Thoracic aorta (tissue), 2 donors: ENCODE measurements around the gene RPP30. TPM values are rescaled to one million over a fixed set of nuclear protein-coding genes. Genes with fewer than 3 reads are reported as not detected.

ENCODE experiments used
- ATAC-seq: fragments of 150-250 bp; one replicate; pipeline ENCODE4 v1.8.0; 2017; ENCODE audit warnings: low read depth; ENCODE audit not compliant: insufficient number of reproducible peaks, low FRiP score
- DNase-seq: peaks from one replicate; pipeline ENCODE4 v3.0.0-alpha.2; 2020; ENCODE audit warnings: low spot score
- H3K27ac ChIP-seq, 2 donors: fragments of 200-600 bp; sonication (generic); 1 replicate in 1 of 2; 2 replicates in 1 of 2; pipeline ENCODE4 v1.5.1; 2016; ENCODE audit warnings: mild to moderate bottlenecking in 2 of 2, moderate library complexity in 2 of 2
- H3K27me3 ChIP-seq: fragments of 200-600 bp; sonication (generic); replicated peaks from 2 replicates; pipeline ENCODE4 v1.6.0; 2016; ENCODE audit warnings: mild to moderate bottlenecking; ENCODE audit not compliant: insufficient read depth
- H3K36me3 ChIP-seq: fragments of 200-600 bp; sonication (generic); one replicate; pipeline ENCODE4 v1.5.1; 2016
- H3K4me1 ChIP-seq, 2 donors: fragments of 200-600 bp; sonication (generic); 1 replicate in 1 of 2; 2 replicates in 1 of 2; pipeline versions ENCODE4 v1.5.1 to v1.6.0; 2016; ENCODE audit warnings: low read depth in 2 of 2, mild to moderate bottlenecking in 1 of 2; ENCODE audit not compliant: control insufficient read depth in 1 of 2
- H3K4me3 ChIP-seq: fragments of 200-600 bp; sonication (generic); 2 replicates; pipeline ENCODE4 v1.5.1; 2016; ENCODE audit warnings: mild to moderate bottlenecking
- H3K9me3 ChIP-seq: fragments of 200-600 bp; sonication (generic); 2 replicates; pipeline ENCODE4 v1.5.1; 2016
- total RNA-seq, 2 donors: library from RNA; depleted of rRNA; stranded (reverse); fragments of >200 nt; gene quantifications; one replicate each; pipeline versions ENCODE4 v1.1.0 to v1.2.3, GENCODE V29; 2016
- TF ChIP-seq, protein P1 (sequence below): fragments of 200-600 bp; sonication (generic); IDR thresholded peaks from one replicate; pipeline ENCODE4 v1.5.1; 2019; ENCODE audit warnings: antibody characterized with exemption

The RPP30 gene
- total RNA-seq, 2 donors from 2014 or later = 19.0 to 33.7 TPM

DNA sequence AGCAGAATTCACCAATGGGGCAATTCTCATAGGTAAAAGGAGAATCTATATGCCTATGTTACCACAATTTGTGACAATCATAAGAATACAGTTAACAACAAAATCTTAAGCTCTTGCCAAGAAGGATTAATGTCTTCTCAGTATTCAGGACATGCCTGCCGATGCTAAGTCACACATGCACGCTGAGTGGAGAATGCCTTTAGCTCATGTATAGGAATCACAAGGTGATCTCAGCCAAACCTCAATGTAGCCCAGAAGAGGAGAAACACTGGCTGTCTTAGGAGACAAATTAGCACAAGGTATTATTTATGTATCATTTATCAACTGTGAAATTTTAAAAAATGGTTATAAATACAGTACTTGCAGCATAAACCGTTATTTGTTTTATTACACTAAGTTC, 16.6 kb upstream of the RPP30 start:
- ATAC-seq (no peak), DNase-seq (no peak)
- H3K9me3 ChIP-seq = peaks cover 7% of the 10 kb centered on the region
- no peaks in the 10 kb centered on the region for H3K36me3 ChIP-seq
- no peaks in the 10 kb centered on the region for H3K27me3 ChIP-seq
- TF ChIP-seq, protein P1, sequence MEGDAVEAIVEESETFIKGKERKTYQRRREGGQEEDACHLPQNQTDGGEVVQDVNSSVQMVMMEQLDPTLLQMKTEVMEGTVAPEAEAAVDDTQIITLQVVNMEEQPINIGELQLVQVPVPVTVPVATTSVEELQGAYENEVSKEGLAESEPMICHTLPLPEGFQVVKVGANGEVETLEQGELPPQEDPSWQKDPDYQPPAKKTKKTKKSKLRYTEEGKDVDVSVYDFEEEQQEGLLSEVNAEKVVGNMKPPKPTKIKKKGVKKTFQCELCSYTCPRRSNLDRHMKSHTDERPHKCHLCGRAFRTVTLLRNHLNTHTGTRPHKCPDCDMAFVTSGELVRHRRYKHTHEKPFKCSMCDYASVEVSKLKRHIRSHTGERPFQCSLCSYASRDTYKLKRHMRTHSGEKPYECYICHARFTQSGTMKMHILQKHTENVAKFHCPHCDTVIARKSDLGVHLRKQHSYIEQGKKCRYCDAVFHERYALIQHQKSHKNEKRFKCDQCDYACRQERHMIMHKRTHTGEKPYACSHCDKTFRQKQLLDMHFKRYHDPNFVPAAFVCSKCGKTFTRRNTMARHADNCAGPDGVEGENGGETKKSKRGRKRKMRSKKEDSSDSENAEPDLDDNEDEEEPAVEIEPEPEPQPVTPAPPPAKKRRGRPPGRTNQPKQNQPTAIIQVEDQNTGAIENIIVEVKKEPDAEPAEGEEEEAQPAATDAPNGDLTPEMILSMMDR = no peak
- H3K27ac ChIP-seq = no peak overlapping the region
- no peak overlapping the region for H3K4me3 ChIP-seq
- H3K4me1 ChIP-seq = peaks cover 3 to 10% of the 10 kb centered on the region in 2 donors

DNA sequence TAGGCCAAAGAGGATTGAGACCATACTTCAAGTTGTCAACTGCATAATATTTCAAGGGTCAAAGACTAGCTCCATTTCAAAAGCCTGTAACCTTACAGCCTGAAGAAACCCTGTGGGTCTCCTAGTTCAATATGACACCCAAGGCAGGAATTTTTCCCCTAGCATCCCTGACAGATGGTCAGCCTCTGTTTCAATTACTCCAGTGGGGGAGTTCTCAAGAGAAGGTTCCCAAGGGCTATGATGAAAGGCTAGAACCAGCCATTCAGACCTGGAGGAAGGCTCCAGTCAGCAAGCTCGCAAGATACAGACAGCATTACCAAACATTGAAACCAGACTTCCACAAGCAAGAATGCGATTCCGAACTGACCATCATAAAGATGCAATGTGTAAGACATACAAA, 15.5 kb upstream of the RPP30 start:
- no peaks in the 10 kb centered on the region for H3K27me3 ChIP-seq
- no peaks in the 10 kb centered on the region for H3K36me3 ChIP-seq
- DNase-seq (no peak), ATAC-seq (no peak)
- H3K4me1 ChIP-seq = peaks cover 3 to 10% of the 10 kb centered on the region in 2 donors
- H3K4me3 ChIP-seq = peak overlapping the region; percentile 89
- peaks cover 2% of the 10 kb centered on the region for H3K9me3 ChIP-seq
- TF ChIP-seq, protein P1 = no peak
- no peak overlapping the region for H3K27ac ChIP-seq

DNA sequence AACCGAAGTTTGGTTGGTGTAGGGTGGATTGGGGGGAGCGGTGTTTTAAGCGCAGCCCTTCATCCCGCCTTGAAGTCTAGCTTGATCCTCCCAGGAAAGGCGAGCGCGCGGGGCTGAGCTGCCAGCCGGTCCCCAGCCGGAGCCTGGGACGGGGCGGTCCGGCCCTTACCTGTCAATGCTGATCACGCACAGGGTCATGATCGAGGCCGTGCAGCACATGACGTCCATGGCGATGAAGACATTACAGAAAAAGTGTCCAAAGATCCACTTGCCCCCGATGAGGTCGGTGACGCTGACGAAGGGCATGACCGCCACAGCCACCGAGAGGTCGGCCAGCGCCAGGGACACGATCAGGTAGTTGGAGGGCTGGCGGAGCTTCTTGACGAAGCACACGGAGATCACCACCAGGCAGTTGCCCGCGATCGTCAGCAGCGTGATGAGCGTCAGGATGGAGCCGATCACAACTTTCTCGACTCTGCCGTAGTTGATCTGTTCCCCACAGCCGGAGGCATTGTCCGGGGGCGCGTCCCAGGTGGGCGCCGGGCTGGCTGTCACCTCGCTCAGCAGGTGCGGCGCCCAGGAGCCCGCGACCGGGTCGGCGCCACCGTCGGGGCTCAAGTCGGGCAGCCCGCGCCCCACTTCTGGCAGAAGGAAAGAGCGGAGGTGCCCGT, 14.7 kb upstream of the RPP30 start:
- Histone ChIP-seq H3K27ac (peak overlapping the region in 1 of 2 donors; percentile 47), H3K4me3 (peak overlapping the region; percentile 89), H3K4me1 (peaks cover 3 to 10% of the 10 kb centered on the region in 2 donors), H3K27me3 (no peaks in the 10 kb centered on the region), H3K36me3 (no peaks in the 10 kb centered on the region), H3K9me3 (no peaks in the 10 kb centered on the region)
- DNase-seq (no peak), ATAC-seq (no peak)
- TF ChIP-seq, protein P1 = no peak

DNA sequence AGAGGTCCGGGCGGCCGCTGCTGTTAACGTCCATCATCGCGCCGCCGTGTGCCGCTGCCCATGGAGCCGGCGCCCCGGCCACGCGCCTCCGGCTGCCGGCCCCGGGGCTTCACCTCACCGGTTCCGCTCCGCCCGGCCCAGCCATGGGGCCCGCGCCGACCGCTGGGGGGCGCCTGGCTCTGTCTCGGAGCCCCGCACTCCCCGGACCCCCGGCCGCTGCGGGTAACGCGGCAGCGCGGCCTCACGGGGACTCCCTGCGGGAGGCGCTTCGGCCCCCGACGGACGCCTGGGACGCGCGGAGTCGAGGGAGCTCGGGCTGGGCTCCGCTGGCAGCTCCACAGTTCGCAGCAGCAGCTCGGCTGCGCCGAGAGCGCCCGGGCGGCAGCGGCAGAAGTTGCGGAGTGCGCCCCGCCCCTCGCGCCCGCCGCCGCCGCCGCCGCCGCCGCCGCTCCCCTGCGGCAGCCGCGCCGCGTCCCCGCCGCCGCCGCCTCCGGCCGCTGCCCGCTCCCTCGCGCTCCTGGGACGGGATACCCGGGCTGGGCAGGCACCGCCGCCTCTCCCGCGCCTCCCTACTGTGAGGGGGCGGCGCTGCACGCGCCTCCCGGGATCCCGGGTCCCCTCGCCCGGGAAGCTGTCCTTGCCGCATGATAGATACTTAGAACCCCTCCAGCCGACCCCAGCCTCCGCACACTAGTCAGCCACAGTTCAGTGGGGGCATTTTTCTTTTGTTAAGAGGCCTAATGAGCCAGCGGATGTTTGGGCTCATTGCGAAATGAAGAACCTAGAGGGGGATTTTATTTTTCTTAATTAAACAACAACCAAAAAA, 13.9 kb upstream of the RPP30 start, which contains the start of gene HTR7:
HTR7 (minus strand) TSS at position 405 of the 826 bp plus-strand sequence; CDS start at position 37, 368 bp downstream.
- DNase-seq = no peak
- TF ChIP-seq, protein P1 = peak; percentile 43
- Histone ChIP-seq H3K27me3 (no peaks in the 10 kb centered on the region), H3K4me3 (peak within 1 kb of the TSS; percentile 89), H3K4me1 (peaks cover 3 to 10% of the 10 kb centered on the region in 2 donors), H3K9me3 (no peaks in the 10 kb centered on the region), H3K27ac (peak within 1 kb of the TSS; percentile 34 to 66), H3K36me3 (no peaks in the 10 kb centered on the region)
- peak; percentile 39 for ATAC-seq

DNA sequence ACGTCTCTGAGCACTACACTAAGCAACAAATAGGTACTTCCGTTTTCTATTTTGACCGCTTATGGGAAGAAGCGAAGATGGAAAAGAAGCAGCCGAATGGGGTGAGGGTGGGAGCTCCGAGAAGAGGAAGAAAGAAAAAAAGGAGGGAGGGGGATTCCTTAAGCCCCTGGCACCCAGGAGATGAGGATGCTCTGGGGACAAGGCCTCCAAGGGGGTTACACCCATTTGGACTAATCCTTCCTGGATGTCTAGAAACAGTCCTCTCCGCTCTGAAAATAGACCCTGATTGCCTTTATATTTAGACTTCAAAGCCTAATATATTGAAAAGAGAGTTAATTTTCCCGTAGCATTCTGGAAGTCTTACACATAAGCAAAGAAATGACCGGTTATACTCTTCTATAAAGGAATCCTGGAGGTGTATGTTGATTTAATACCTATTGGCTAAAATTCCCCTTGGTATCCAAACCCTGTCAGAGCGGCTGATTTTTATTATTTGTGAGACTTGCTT, 13.3 kb upstream of the RPP30 start:
- Histone ChIP-seq H3K36me3 (no peaks in the 10 kb centered on the region), H3K27me3 (no peaks in the 10 kb centered on the region), H3K4me3 (peak overlapping the region; percentile 89), H3K4me1 (peaks cover 3 to 10% of the 10 kb centered on the region in 2 donors), H3K27ac (peak overlapping the region; percentile 34 to 66), H3K9me3 (no peaks in the 10 kb centered on the region)
- ATAC-seq (no peak), DNase-seq (no peak)
- TF ChIP-seq, protein P1 = no peak
